Measurements from ENCODE around the gene CACFD1.

CACFD1 gene

DNA sequence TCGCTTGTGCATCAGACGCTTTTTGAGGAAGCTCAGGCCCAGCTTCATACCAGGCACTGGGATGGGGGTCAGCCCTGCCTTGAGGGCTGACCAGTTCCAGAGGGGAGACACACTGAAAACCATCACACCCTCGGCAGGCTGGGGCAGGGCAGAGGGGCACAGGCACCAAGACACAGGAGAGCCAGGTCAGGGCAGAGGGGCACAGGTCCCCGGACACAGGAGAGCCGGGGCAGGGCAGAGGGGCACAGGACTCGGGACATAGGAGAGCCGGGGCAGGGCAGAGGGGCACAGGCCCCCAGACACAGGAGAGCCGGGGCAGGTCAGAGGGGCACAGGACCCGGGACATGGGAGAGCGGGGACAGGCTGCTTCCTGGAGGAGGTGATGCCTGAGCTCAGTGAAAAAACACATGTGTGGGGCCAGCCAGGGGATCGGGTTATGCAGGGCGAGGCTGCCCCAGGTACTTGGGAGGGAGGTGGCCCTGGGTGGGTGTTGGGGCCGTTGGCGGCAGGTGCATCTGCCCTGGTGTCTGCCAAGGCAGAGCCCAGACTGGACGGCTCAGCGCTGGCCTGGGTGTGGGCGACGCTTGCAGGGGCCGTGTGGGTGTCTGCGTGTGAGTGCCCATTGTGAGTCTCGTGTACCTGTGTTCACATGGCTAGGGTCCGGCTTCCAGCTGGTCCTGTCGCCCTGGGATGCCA, 34.2 kb downstream of the CACFD1 start:
- no peaks in the 10 kb centered on the region for H3K4me1 Mint-ChIP-seq
- H3K27ac Mint-ChIP-seq, result no peak overlapping the region
- no peaks in the 10 kb centered on the region for H3K27me3 Mint-ChIP-seq

GRCh38 chr9:133494636-133495326, 35.0 kb downstream of the CACFD1 start:
- Mint-ChIP-seq H3K4me3 (no peak overlapping the region), H3K4me1 (no peaks in the 10 kb centered on the region), H3K27me3 (no peaks in the 10 kb centered on the region), H3K9me3 (no peaks in the 10 kb centered on the region), H3K27ac (no peak overlapping the region)
- ATAC-seq (no peak), DNase-seq (no peak)

More for the DNA sequence above, 34.2 kb downstream of the CACFD1 start:
- ATAC-seq, result no peak
- Mint-ChIP-seq H3K4me3 (no peak overlapping the region), H3K9me3 (no peaks in the 10 kb centered on the region)
- DNase-seq, result no peak

DNA sequence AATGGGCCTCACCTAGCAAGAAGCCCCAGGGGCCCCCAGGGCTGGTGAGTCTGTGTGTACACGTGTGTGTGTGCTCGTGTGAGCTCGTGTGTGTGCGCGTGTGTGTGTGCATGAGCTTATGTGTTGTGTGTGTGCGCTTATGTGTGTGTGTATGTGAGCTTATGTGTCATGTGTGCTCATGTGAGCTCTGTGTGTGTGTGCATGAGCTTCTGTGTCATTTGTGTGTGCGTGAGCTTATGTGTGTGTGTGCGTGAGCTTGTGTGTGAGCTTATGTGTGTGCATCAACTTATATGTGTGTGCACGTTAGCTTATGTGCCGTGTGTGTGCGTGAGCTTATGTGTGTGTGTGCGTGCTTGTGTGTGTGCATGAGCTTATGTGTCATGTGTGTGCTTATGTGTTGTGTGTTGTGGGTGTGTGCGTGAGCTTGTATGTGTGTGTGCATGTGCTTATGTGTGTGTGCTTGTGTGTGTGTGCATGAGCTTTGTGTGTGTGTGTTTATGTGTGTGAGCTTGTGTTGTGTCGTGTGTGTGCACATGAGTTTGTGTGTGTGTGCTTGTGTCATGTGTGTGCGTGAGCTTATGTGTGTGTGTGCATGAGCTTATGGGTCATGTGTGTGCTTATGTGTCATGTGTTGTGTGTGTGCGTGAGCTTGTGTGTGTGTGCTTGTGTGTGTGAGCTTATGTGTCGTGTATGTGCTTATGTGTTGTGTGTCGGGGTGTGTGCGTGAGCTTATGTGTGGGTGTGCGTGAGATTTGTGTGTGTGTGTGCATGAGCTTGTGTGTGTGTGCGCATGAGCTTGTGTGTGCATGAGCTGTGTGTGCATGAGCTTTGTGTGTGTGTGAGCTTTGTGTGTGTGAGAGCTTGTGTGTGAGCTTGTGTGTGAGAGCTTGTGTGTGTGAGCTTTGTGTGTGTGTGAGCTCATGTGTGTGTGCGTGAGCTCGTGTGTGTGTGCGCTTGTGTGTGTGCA, 35.8 kb downstream of the CACFD1 start:
- H3K27me3 Mint-ChIP-seq, result no peaks in the 10 kb centered on the region
- peaks cover 0 to under 1% of the 10 kb centered on the region in 2 donors for H3K9me3 Mint-ChIP-seq
- H3K4me1 Mint-ChIP-seq, result no peaks in the 10 kb centered on the region
- ATAC-seq, result no peak
- no peak for DNase-seq
- no peak overlapping the region for H3K4me3 Mint-ChIP-seq
- no peak overlapping the region for H3K27ac Mint-ChIP-seq

GRCh38 chr9:133496861-133497842, 37.4 kb downstream of the CACFD1 start:
- H3K4me1 Mint-ChIP-seq, result no peaks in the 10 kb centered on the region
- ATAC-seq (no peak), DNase-seq (no peak)
- no peaks in the 10 kb centered on the region for H3K27me3 Mint-ChIP-seq
- peaks cover 12 to 14% of the 10 kb centered on the region in 2 donors for H3K9me3 Mint-ChIP-seq
- H3K4me3 Mint-ChIP-seq, result no peak overlapping the region
- H3K27ac Mint-ChIP-seq, result no peak overlapping the region

DNA sequence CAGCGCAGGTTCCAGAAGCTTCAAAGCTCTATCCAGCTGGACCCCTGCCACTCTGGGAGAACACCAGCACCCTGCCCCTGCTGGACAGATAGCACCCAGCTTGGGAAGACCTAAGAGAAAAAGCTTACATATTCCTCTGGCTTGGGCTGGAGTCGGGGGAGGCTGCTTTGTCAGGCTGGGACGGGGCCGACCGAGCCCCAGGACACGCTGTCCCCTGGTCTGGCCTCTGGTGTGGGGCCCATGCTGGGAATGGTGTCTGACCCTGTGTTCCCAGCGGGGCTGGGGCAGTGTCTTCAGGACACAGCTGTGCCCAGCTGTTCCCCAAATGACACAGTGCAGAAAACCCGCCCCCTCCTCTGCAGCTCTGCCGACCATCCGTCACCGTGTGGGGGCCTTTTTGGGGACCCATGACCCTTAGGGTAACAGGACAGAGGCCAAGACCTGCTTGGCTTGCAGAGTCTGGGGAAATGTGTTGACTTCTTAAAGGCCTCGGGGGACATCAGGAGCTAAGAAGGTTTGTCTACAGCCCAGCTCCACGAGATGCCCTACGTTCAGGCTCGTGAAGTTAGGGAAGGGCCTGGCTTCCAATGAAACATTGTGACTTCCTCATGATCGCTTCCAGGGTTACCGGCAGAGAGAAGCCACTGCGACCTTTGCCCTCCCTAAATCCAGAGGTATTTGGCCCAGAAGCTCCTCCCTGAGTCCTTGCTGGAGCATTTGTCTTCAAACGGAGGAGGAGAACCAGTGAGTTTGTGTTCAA, 39.5 kb downstream of the CACFD1 start:
- no peak for DNase-seq
- H3K27ac Mint-ChIP-seq, result no peak overlapping the region
- H3K4me3 Mint-ChIP-seq, result no peak overlapping the region
- no peak for ATAC-seq
- H3K9me3 Mint-ChIP-seq, result peaks cover 18 to 20% of the 10 kb centered on the region in 2 donors
- no peaks in the 10 kb centered on the region for H3K4me1 Mint-ChIP-seq
- no peaks in the 10 kb centered on the region for H3K27me3 Mint-ChIP-seq

- H3K27me3 Mint-ChIP-seq, result no peaks in the 10 kb centered on the region
- H3K4me1 Mint-ChIP-seq, result no peaks in the 10 kb centered on the region
- peaks cover 18 to 20% of the 10 kb centered on the region in 2 donors for H3K9me3 Mint-ChIP-seq
- no peak for ATAC-seq
- no peak for DNase-seq
- no peak overlapping the region for H3K4me3 Mint-ChIP-seq
- no peak overlapping the region for H3K27ac Mint-ChIP-seq
These were observed 40.1 kb downstream of the CACFD1 start for GRCh38 chr9:133499892-133500270.

GRCh38 chr9:133502112-133502511, 42.3 kb downstream of the CACFD1 start:
- DNase-seq (no peak), ATAC-seq (no peak)
- Mint-ChIP-seq H3K9me3 (peaks cover 18 to 20% of the 10 kb centered on the region in 2 donors), H3K4me1 (peaks cover under 1% of the 10 kb centered on the region), H3K4me3 (no peak overlapping the region), H3K27me3 (no peaks in the 10 kb centered on the region), H3K27ac (no peak overlapping the region)

DNA sequence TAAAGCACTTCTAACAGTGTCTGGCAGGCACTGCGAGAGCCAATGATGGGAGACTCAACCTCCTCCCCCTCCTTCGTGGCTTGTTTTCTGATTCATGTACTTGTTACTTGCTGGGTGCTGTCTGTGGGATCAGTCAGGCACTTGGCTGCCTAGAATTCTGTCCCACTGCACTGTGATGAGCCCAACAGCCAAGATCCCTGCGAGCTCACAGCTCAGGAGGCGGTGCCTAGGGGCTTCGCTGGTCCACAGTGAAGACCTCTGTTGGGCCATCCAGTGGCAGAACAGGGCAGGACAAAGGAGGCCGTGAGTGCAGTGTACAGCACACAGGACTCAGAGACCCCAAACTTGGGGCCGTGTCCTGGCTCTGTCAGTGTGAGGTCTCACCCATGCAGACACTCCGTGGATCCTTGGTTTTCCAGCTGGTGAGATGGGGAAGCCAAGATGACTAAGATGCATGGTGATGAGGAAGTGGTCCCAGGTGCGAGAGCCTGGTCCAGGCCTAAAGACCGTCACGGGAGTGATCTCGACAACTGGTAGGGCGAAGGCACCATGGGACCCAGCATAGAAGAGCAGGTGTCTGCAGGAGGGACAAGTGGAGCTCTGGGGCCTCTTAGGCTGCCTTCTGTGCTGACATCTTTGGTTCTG, 45.5 kb downstream of the CACFD1 start:
- H3K27ac Mint-ChIP-seq, result peak overlapping the region in 1 of 2 donors; percentile 59
- ATAC-seq (no peak), DNase-seq (no peak)
- peaks cover 18 to 20% of the 10 kb centered on the region in 2 donors for H3K9me3 Mint-ChIP-seq
- no peak overlapping the region for H3K4me3 Mint-ChIP-seq
- H3K4me1 Mint-ChIP-seq, result peaks cover 16% of the 10 kb centered on the region
- no peaks in the 10 kb centered on the region for H3K27me3 Mint-ChIP-seq

GRCh38 chr9:133505901-133506652, 46.3 kb downstream of the CACFD1 start:
- no peak for DNase-seq
- no peak overlapping the region for H3K4me3 Mint-ChIP-seq

DNA sequence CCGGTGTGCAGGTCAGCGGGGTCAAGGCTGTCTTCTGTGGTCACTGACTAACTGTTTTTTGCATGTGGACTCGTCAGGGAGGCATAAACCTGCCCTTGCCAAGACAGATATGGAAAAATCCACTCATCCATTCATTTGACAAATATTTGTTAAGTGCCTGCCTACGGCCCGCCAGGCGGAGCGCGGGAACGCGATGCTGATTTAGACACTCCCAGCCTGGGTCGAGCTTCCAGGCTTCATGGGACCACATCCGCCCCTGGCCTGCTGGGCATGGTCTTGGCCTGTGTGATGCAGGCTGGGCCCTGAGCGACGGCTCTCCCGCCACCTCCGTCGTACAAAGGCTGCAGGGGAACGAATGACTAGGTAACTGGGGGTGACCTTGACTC, 46.9 kb downstream of the CACFD1 start:
- ATAC-seq, result no peak
- no peak overlapping the region for H3K4me3 Mint-ChIP-seq
- H3K4me1 Mint-ChIP-seq, result peaks cover 16% of the 10 kb centered on the region
- H3K27ac Mint-ChIP-seq, result no peak overlapping the region
- peaks cover 8 to 11% of the 10 kb centered on the region in 2 donors for H3K9me3 Mint-ChIP-seq
- H3K27me3 Mint-ChIP-seq, result no peaks in the 10 kb centered on the region
- no peak for DNase-seq

More at GRCh38 chr9:133505901-133506652, 46.3 kb downstream of the CACFD1 start:
- H3K4me1 Mint-ChIP-seq, result peaks cover 16% of the 10 kb centered on the region
- ATAC-seq, result no peak
- H3K9me3 Mint-ChIP-seq, result peaks cover 12 to 17% of the 10 kb centered on the region in 2 donors
- H3K27ac Mint-ChIP-seq, result no peak overlapping the region
- H3K27me3 Mint-ChIP-seq, result no peaks in the 10 kb centered on the region

DNA sequence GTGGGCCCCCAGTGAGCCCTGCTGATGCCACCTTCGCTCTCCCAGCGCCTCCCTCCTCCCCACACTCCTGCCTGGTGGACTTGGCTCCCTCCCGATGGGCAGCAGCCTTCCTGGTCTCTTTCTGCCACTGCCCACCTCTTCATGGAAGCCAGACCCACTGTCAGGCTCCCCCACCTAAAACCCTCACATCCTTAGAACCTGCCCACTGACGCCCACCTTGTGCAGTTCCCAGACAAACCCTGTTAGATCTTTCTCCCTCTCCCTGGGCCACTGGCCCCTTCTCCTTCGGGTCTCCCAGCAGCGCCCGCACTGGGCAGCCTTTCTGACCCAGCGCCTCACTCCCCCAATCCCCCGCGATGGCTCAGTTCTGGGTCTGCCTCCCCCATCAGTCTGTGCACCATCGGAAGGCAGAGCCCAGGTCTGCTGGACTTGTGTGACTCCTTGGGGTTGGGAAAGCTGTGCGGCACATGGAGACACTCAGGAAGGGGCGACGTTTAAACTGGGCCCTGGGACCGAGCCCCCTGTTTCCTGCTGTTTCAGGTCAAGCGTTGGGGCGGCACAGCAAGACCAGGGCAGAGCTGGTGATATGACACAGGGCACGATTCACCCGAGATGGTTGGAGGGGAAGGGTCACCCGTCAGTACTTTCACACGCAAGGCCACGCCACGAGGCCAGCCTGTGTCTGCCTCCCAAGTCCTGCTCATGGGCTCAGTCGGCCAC, 47.6 kb downstream of the CACFD1 start:
- no peaks in the 10 kb centered on the region for H3K27me3 Mint-ChIP-seq
- no peak overlapping the region for H3K4me3 Mint-ChIP-seq
- peaks cover 16% of the 10 kb centered on the region for H3K4me1 Mint-ChIP-seq
- peaks cover 3% of the 10 kb centered on the region in 2 donors for H3K9me3 Mint-ChIP-seq
- DNase-seq (no peak), ATAC-seq (no peak)
- no peak overlapping the region for H3K27ac Mint-ChIP-seq

DNA sequence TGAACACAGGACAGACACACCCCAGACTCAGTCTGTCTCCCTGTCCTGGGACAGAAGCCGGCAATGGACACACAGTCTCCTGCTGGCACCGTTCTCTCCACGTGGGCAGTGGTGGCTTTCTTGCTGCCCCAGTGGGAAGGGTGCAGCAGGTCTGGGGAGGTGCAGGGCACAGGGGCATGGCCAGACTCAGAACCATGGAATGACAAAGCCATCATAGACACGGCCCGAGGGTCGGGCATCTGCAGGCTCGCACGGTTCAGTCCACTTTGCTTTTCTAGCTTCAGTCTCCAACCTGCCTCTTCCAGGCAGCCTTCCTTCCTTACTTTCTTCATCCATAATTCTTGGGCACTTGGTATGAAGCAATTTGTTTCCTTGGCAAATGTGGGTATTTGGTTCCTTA, 48.3 kb downstream of the CACFD1 start:
- ATAC-seq (no peak), DNase-seq (no peak)
- peaks cover 16% of the 10 kb centered on the region for H3K4me1 Mint-ChIP-seq
- peak overlapping the region in 1 of 2 donors; percentile 77 for H3K27ac Mint-ChIP-seq
- H3K9me3 Mint-ChIP-seq, result no peaks in the 10 kb centered on the region
- no peak overlapping the region for H3K4me3 Mint-ChIP-seq
- H3K27me3 Mint-ChIP-seq, result no peaks in the 10 kb centered on the region
